HG03135 (cell line): ENCODE results near the gene NHSL1.

ENCODE experiments used
- ATAC-seq: cut with Tn5 transposase; IDR thresholded peaks from one replicate; pipeline ENCODE4 v1.9.1; 2021; ENCODE audit warnings: mild to moderate bottlenecking, moderate library complexity; ENCODE audit not compliant: unreplicated experiment

NHSL1 gene

DNA sequence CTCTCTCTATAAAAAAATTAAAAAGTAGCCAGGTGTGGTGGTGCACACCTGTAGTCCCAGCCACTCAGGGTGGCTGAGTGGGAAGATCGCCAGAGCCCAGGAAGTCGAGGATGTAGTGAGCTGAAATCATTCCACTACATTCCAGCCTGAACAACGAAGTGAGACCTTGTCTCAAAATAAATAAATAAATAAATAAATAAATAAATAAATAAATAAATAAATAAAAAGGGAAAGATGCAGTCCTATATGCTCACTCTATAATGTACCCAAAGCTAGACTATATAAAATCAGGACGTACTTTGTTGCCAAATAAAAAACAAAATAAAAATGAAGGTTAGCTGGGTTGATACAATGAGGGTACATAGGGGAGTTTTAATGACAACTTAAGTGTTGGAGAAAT, 26.1 kb upstream of the NHSL1 start:
- no peak for ATAC-seq

DNA sequence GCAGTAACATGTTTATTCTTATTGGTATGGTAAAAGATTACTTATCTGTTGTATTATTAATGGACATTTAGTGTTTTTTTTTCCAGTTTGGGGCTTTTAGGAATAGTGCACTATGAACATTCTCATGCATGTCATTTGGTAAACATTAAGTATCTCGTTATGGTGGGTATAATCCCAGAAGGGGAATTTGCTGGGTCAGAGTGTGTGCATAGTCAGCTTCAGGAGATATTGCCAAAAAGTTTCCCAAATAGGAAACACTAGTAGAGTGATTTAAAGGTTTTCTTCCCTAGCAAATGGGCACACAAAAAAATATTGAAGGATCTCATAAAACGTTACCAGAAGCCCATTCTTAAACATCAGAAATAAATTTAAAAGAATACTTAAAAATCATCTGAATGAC, 25.2 kb upstream of the NHSL1 start:
- no peak for ATAC-seq

DNA sequence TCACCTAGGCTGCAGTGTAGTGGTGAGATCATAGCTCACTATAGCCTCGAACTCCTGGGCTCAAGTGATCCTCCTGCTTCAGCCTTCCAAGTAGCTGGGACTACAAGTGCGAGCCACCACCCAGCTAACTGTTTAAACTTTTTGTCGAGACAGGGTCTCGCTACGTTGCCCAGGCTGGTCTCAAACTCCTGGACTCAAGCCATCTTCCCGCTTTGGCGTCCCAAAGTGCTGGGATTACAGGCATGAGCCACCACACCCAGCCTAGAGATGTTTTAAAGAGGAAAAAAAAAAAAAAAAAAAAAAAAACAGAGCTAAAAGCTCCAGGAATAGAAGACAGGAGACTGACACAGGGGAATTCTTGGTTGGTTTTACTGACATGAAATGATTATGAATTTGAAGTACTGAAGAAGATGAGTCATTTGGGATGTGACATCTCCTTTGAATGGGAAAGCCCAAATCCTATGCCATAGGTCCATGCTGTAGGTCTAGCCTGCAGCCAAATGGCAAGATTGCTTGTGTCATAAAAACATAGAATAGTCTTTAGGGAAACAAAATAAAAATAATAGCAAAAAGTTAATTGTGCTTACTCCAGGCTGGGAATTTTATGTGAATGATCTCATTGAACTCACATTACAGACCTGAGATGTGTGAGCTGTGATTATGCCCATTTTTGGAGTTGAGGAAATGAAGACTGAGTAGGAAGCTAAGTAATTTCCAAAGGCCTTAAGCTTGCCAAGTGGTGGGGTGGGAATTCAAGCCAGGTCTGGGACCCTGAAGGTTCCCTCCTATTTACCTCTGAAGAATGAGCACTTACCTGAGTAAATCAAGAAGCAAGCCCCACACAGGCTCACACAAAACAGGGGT, 24.3 kb upstream of the NHSL1 start:
- ATAC-seq: no peak

DNA sequence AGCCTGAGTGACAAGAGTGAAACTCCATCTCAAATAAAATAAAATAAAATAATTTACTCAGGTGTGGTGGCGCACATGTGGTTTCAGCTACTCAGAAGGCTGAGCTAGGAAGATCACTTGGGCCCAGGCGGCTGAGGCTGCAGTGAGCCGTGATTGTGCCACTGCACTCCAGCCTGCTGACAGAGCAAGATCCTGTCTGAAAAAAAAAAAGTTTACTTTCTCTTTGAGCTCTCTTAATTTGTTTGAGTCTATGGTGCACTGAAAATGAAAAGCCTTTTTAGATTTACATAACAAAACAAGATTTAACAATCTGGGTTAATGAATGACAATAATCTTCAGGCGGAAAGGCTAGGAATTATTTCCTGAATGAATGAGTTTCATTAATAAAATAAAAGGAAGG, 23.3 kb upstream of the NHSL1 start:
- no peak for ATAC-seq

DNA sequence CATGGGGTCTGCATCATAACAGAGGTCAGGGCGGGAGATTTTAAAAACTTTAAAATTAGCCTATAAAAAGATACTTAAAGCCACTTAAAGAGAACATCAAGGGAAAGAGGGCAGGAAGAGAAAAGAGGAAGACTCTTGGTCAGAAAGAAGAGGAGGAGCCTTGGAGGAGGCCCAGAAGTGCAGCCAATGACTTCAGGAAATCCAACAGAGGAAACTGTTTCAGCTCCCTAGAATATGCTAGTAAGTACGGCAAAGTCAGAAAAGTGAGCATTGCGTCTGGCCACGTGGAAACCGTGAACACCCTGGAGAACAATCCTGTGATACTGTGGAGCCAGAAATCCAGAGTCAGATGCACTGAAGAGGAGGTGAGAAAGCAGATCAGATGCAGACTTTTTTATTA, 22.5 kb upstream of the NHSL1 start:
- no peak for ATAC-seq

DNA sequence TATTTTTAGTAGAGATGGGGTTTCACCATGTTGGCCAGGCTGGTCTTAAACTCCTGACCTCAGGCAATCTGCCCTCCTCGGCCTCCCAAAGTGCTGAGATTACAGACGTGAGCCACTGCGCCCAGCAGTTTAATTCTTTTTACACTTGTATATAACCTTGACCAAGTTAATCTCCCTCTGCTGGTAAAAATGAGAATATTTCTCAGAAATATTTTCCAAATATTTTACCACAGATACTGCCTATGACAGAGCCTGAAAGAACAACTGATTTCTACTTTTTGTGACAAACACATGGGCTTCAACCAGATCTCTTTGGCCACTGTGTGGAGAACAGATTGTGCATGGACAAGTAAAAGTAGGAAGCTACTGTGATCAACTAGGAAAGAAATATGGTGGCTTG, 21.2 kb upstream of the NHSL1 start:
- no peak for ATAC-seq

DNA sequence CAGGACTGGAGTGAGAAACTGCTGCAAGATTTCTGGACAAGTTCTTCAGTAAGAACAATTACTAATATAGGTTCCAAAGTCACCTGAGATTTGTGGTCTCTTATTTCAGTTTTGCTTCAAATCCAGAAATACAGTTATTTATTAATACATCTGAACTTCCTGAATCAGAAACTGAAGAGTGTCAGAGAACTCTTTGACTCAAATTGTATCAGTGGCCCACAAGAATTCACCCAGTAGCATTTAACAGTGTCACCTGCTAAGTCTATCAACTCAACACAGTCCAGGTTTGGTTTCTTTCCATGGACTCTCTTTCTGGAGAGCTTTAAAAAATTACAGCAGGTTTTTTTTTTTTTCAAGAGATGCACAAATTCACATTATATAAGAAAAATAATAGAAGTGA, 18.8 kb upstream of the NHSL1 start:
- ATAC-seq: peak; percentile 52

DNA sequence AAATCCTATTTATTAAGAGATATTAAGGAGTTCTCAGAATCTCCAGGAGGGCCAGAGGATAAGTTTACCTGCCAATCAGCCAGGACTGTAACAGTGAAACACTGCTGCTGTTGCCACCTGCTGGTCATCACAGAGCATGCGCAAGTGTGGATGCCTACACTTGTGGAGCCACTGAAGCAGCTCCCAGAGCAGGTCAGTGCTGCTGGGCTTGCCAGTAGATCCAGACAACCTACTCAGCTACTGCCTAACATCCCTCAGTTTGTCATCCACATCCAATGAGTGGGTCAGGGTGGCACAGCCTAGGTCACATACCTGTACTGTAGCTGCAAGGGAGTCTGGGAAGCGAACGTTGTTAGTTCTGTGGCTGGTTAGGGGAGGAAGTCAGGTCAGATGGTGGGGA, 18.3 kb upstream of the NHSL1 start:
- ATAC-seq: peak; percentile 88

DNA sequence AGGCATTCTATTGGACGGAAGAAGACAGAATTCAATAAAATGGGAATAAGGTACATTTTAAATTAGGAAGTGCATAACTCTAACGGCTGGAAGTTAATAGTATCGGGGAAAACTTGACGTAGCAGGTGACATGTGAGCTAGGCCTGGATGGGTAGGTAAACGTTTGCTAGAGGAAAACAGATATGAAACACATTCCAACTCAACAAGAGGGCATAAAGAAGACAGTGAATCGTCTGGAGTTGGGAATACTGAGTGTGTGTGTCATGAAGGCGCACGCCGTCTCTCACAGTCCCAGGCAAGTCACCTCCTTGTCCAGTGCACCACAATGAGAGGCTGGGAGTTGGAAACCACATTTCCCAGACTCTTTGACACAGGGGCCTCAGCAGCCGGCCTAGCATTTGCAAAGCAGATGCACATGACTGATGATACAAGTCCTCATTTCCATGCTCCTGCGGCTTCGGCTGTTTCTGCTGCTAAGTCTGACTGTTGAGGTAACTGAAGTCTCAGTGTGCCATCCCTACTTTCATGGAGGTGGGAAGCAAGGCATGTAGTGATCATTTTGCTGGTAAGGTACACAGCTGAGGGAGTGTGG, 16.5 kb upstream of the NHSL1 start:
- ATAC-seq: no peak

DNA sequence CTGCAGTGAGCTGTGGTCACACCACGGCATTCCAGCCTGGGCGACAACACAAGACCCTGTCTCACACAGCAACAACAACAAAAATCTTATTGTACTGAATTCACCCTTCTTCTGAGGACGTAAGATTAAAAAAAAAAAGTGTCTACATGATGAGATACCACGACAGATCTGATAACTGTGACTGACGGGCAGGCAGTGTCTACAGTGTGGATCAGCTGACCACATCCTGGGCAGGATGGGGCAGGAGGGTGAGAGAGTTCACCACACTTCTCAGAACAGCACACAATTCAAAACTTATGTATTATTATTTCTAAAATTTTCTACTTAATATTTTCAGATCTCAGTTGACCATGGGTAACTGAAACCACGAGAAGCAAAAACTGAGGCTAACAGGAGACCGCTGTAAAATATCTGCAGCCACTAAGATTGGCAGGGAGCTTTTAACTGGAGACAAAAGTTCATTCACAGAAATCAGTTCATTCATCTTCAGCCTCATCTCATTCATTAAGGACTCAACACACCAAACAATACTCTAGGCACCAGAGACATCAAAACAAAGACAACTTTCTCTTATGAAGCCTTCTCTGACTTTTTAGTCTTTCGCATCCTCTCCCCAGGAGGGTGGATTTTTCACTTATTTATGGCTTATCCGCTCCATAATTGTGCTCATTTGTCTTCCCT, 15.7 kb upstream of the NHSL1 start:
- no peak for ATAC-seq

DNA sequence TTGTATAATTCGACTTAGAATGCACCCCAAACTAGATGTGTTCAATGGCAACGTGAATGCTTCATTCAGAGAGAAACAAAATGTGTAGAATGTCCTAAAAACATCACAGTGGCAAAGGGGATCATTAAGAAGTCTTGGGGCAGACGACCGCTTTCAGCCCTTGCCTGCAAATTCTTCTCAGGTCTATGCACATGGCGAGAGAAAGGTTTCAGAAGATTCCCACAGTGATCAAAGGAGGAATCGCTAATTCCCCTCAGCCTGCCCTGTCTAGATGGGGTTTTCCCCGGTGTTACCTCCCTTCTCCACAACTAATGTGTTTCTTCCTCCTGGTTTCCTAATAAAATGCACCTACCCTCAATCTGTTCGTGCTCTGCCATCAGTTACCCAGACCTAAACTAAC, 13.3 kb upstream of the NHSL1 start:
- ATAC-seq: no peak

DNA sequence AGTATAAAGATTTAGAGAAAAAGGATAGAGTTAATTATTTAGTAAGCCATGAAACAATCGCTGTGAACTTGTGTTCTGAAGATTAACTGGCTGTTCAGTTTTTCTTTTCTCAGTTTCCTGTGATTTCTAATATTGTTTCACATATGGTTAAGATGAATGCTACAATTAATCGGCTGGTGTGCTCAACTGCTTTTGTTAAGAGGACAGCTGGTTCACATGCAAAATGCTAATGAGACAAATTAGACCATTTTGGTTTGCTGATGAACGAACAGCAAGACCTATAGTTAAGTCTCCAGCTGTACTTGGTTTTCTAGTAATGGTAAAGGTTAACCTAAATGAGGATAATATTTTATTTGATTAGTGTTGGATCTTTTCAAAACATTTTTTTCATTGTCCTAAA, 10.8 kb upstream of the NHSL1 start:
- ATAC-seq: no peak

DNA sequence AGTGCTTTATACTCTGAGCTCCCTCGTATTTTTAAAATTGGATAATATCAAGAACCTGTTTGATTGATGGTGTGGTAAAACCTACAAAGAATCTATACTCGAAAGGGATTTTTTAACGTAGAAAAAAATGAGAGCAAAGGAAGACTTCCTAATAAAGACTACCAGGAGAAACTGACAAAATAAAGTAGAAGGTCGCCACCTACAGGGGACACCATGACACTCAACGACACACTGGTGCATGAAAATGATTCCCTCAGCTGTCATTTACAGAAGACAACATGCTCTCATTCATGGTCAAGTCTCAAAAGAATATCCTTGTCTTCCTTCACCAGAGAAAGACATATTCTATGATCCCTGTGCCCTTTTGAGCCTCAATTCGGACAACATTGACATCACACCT, 10.1 kb upstream of the NHSL1 start:
- no peak for ATAC-seq

DNA sequence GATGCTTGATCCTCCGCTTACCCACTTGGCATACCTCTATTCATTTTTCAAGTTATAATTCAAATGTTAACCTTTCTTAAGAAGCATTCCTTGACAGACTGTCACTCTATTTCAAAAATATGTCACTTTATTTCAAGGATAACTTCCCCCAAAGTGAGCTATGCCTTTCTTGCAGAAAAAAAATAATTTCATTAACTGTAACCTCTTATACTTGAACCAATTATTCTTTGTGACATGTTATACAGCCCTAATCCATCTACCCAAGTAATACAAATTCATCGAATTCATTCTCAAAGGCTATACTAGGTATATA, 9.3 kb upstream of the NHSL1 start:
- ATAC-seq: no peak

DNA sequence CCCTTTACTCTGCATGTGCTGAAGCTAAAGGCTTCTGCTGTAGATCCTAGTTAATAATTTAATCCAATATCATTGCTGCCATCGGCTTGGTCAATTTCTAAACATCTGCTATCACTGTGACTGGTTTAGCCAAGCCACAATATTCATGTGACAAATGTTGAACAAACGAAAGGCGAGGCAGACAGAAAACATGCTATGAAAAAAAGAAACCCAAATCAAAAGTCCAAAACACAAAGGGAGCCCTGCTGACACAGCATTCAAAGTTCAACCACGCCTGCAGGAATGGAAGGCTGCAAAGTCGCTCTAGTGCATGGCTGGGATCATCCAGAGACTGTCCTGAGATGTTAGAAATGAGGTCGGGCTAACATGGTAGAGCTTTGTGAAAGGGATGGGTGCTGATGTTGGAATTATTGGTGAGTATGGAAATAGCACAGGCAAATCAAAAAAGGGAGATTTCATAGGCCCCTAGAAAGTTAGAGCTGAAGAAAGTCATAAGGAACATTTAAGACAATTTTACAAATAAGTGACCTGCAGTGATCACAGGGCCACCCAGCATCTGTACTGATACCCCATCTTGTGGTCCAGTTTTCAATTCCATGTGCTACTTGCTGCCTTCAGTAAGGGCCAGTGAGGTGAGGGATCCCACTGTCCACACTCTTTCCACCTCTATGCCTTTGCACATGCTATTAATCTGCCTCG, 8.8 kb upstream of the NHSL1 start:
- ATAC-seq: no peak

DNA sequence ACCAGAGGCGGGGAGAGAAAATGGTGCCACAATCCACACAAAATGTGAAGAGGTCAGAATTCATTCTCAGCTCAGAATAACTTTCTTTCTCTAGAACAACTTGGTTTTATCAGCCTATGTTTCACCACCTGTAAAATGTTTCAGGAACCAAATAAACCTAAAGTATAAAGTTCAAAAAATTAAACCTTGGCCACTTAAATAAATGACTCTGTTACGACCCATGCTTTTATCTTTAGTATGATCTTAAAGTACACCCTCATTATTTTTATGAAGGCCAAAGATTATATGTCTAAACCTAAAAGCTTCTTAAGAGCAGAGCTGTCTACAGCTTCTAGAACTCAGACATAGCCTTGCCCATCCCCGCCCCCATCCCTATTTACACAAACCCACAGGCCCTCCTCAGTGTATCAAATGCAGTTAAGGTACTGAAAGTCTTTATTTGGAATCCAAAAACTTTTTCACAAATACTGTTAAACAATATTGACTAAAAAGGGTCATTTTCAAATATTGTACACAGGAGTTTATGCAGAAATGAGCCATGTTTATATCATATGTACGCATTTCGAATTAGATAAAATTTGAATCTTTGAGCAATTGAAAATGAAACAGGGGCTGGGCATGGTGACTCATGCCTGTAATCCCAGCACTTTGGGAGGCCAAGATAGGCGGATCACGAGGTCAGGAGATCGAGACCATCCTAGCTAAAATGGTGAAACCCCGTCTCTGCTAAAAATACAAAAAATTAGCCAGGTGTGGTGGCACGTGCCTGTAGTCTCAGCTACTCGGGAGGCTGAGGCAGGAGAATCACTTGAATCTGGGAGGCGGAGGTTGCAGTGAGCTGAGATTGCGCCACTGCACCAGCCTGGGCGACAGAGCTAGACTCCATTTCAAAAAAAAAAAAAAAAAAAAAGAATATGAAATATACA, 5.7 kb upstream of the NHSL1 start:
- ATAC-seq: no peak

DNA sequence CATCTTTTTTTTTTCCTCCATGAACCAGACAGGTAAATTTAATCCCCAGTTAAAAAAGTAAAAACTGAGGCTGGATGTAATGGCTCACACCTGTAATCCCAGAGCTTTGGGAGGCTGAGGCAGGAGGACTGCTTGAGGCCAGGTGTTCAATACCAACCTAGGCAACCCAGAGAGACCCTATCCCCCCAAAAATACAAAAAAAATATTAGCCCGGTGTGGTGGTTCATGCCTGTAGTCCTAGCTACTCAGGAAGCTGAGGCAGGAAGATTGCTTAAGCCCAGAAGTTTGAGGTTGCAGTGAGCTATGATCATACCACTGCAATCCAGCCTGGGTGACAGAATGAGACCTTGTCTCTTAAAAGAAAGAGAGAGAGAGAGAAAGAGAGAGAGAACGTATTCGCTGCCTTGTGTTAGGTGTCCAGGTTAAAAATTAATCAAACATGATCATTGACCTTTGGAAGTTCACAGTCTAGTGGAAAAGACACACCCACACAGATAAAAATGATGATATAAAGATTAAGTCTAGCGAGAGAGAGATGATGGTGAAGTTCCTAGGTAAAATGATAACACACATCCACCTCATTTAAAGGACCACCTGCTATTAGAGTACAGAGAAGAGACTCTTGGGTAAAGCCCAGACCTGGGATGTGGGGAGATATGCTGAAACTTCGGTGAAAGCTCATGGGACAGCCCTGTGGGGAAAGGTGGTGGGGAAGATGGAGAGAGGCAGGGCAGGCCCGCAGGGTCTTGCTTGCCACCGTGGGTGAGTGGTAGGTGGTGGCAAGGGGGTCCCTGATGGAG, 4.8 kb upstream of the NHSL1 start:
- no peak for ATAC-seq

DNA sequence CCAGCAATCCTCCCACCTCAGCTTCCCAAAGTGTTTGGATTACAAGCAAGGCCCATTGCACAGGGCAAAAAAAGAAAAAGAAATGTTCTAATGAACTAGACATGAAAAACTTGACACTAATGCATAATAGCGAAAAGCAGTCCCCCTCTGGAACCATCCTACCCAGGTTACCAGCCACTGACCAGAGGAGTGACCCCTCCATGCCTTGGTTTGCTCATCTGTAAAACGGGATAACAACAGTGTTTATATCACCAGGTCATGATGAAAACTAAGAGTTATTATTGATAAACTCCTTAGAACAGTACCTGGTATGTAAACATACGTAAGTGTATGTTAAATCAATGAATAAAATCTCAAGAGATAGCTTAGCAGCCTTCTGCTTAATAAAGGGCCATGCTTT, 3.3 kb upstream of the NHSL1 start:
- no peak for ATAC-seq

DNA sequence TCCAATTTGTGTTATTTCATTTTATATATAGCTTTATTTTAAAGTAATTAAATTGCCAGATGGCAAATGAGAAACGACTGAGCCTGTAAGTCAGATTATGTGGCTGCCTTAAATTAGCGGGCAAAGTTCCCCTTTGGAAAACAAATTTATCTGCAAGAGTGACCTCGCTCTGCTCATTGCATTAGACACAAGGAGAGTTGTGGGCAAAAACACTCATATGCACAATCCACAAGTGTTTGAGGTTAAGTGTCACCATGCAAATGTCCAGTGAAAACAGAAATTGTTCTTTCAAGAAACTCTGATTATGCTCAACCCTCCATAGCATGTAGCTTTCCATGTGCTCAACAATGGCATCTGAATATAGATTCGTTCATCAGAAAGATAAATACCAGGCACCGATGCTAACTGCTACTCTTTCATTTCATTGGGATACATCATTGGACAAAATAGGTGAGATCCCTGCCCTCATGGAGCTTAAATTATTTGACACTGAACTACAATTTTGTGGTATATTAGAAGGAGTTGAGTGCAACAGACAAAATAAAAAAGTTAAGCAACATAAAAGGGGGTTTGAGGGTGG, 1.7 kb upstream of the NHSL1 start:
- ATAC-seq: no peak
